Peyer's patch (tissue), 4 donors: ENCODE results near the gene ROBO1. TPM values are rescaled to one million over a fixed set of nuclear protein-coding genes. Genes with fewer than 3 reads are reported as not detected.

Experiments used
- DNase-seq, 3 donors: peaks; one replicate each; pipeline ENCODE4 v3.0.0-alpha.2; 2017 to 2019
- H3K27ac ChIP-seq, 4 donors: fragments of 200-600 bp; sonication (generic); one replicate each; pipeline ENCODE4 v1.5.1; 2016 to 2019
- H3K27me3 ChIP-seq, 2 donors: fragments of 200-600 bp; sonication (generic); one replicate each; pipeline ENCODE4 v1.5.1; 2019
- H3K36me3 ChIP-seq, 3 donors: fragments of 200-600 bp; sonication (generic); one replicate each; pipeline ENCODE4 v1.5.1; 2016 to 2019
- H3K4me1 ChIP-seq, 4 donors: fragments of 200-600 bp; sonication (generic); one replicate each; pipeline ENCODE4 v1.5.1; 2016 to 2019
- H3K4me3 ChIP-seq, 4 donors: fragments of 200-600 bp; sonication (generic); 1 replicate in 3 of 4; 2 replicates in 1 of 4; pipeline ENCODE4 v1.5.1; 2016 to 2019; ENCODE audit warnings: mild to moderate bottlenecking in 1 of 4
- H3K9me3 ChIP-seq, 4 donors: fragments of 200-600 bp; sonication (generic); one replicate each; pipeline ENCODE4 v1.5.1; 2016 to 2019; ENCODE audit warnings: mild to moderate bottlenecking in 1 of 4
- POLR2A ChIP-seq, 2 donors: fragments of 450-650 bp; IDR thresholded peaks; one replicate each; pipeline ENCODE4 v1.5.1; 2017; ENCODE audit warnings: antibody characterized with exemption in 2 of 2, mild to moderate bottlenecking in 2 of 2, moderate library complexity in 2 of 2
- total RNA-seq, 4 donors: library from RNA; depleted of rRNA; stranded (reverse); fragments of >200 nt; gene quantifications; one replicate each; pipeline ENCODE4 v1.1.0, GENCODE V29; 2016
- TF ChIP-seq, protein P1 (sequence below), 6 experiments: fragments of 450-650 bp in 4 of 6; fragments of 200-600 bp in 2 of 6; sonication (generic) in 1 of 6; IDR thresholded peaks; one replicate each; pipeline ENCODE4 v1.5.1; 2017 to 2019; ENCODE audit warnings: antibody characterized with exemption in 6 of 6, mild to moderate bottlenecking in 3 of 6, moderate library complexity in 1 of 6

ROBO1 gene
- total RNA-seq, 4 donors from 2014 or later, result 9.5 to 41.3 (median 24.2) TPM

DNA sequence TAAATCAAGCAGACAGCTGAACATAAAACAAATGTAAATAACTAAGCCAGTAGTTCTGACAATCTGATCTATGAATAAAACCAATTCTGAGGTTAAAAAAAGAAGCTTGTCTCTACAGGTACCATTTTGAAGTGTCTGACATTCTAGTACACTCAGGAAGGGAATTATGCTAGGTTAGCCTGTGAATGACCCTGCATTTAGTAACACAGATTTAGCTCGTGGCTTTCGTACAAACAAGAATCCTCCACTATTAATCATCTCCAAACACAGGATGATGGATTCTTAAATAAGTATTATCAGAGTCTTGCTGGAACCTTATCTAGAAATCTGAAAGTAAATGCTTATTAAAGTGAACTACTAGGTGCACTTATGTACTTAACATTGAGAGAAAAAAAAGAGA is 1120.1 kb downstream of the ROBO1 start:
- H3K27ac ChIP-seq, result no peak overlapping the region
- H3K4me1 ChIP-seq, result peaks cover 0 to 3% (median 0%) of the 10 kb centered on the region in 4 donors
- H3K27me3 ChIP-seq, result no peaks in the 10 kb centered on the region
- H3K36me3 ChIP-seq, result no peaks in the 10 kb centered on the region
- H3K4me3 ChIP-seq, result no peak overlapping the region
- H3K9me3 ChIP-seq, result no peaks in the 10 kb centered on the region
- no peak for TF ChIP-seq POLR2A (IDR thresholded peaks at IDR 0.05)
- TF ChIP-seq, protein P1, sequence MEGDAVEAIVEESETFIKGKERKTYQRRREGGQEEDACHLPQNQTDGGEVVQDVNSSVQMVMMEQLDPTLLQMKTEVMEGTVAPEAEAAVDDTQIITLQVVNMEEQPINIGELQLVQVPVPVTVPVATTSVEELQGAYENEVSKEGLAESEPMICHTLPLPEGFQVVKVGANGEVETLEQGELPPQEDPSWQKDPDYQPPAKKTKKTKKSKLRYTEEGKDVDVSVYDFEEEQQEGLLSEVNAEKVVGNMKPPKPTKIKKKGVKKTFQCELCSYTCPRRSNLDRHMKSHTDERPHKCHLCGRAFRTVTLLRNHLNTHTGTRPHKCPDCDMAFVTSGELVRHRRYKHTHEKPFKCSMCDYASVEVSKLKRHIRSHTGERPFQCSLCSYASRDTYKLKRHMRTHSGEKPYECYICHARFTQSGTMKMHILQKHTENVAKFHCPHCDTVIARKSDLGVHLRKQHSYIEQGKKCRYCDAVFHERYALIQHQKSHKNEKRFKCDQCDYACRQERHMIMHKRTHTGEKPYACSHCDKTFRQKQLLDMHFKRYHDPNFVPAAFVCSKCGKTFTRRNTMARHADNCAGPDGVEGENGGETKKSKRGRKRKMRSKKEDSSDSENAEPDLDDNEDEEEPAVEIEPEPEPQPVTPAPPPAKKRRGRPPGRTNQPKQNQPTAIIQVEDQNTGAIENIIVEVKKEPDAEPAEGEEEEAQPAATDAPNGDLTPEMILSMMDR (IDR thresholded peaks at IDR 0.05), result no peak
- DNase-seq, result no peak

DNA sequence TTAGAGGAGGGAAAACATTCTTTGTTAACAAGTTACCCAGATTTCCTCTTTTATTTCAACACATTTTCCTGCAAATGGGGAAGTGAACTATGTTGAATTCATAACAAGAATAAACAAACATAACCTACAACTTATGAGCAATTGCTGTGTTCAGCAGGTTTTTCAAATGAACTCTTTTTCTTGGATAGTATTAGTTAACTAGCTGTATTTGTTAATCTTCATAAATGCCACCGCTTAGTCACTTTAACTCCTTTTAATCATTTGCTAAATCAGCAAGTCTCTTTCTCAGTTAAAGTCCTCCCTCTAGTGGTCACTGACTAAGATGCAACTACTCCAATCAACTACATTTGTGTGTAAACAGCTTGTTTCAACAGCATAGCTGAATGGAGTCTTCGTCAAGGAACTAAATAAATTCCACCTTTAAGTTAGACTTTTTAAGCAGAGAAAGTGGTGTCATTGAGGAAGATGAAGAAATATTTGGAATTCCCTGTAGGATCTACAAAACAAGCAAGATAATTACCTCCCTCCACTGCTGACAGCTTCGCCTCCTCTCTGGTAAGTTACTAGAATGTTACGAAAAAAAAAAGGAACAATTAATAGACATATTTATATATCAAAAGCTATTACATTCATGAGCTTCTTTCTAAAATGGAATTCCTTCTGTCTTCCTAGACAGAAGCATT is 1122.0 kb downstream of the ROBO1 start:
- Histone ChIP-seq H3K27me3 (no peaks in the 10 kb centered on the region), H3K4me3 (no peak overlapping the region), H3K9me3 (no peaks in the 10 kb centered on the region), H3K4me1 (no peaks in the 10 kb centered on the region), H3K27ac (no peak overlapping the region), H3K36me3 (no peaks in the 10 kb centered on the region)
- no peak for DNase-seq
- TF ChIP-seq POLR2A (IDR thresholded peaks at IDR 0.05), result no peak
- TF ChIP-seq, protein P1 (IDR thresholded peaks at IDR 0.05), result peak in 5 of 6 experiments; percentile 56 to 91 (median 87)

DNA sequence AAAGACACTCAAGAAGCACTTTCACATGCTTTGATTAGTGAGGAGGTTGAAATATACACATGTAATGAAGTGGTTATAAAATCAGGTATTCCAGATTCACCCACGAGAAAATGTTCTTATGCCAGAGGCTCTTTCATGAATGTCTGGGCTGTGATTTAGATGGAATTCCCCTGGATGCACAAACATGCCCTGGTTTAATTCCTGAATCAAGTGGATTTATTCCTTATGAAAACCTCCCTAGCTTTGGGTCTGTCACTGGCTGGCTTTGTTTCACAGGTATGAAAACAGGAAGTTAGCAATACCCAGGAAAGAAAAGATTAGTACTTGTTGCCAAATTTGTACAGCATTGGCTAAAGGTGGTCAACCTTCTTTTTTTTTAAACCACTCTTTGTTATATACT is 1123.0 kb downstream of the ROBO1 start:
- Histone ChIP-seq H3K27me3 (no peaks in the 10 kb centered on the region), H3K27ac (no peak overlapping the region), H3K36me3 (no peaks in the 10 kb centered on the region), H3K4me1 (no peaks in the 10 kb centered on the region), H3K4me3 (no peak overlapping the region), H3K9me3 (no peaks in the 10 kb centered on the region)
- DNase-seq, result no peak
- TF ChIP-seq, protein P1 (IDR thresholded peaks at IDR 0.05), result no peak
- no peak for TF ChIP-seq POLR2A (IDR thresholded peaks at IDR 0.05)

DNA sequence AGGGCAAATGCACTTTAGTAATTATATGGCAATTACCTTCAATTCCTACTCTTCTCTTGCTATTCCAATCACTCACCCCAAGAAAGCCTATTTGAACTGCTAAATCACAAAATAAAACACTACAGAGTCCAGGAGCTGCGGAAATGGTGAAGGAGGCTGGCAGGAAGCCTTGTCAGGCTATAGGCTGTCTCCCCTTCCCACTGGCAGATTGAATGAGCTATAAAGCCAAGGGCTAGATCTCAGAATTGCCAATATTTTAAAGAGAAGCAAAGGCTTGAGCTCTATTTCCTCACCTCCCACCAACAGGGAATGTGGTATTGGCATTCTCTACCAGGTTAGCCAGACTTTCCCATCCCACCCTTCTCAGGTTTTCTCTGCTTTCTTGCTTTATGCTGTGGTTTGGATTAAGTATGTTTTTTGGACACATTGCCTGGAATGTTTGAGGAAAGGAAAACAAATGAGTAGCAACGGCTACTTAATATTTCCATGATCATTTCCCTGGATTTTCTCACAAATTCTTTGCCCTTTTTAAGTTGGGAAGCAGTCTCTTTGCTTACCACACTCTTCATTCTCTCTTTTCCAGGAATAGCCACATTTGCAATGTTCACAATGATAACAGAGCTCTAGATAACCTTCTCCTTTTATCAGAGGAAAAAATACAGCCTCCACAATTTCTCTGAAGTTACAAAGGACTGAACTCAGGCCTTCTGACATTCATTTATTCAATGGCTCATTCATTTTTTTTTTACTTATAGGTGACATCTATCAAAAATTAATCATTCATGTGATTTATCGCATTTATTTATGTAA is 1125.4 kb downstream of the ROBO1 start:
- H3K36me3 ChIP-seq, result no peaks in the 10 kb centered on the region

DNA sequence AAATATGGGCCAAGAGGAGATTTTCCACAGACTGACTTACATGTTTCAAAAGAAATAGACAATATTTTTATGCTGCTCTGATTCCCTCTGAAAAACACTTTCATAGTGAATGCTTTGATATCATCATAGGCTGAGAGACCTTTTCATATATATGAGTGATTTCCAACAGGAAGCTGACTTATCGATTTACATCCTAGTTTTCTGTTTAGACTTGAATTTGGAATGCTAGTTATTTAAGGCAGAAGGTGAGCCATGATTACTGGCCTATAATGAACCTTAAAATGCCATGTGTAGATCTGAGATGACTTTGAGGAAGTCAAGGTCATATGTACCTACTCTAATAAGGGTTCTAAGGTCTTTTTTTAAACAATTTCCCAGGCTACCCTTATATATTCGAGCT is 1126.1 kb downstream of the ROBO1 start:
- Histone ChIP-seq H3K36me3 (no peaks in the 10 kb centered on the region), H3K27me3 (no peaks in the 10 kb centered on the region), H3K4me3 (no peak overlapping the region), H3K27ac (no peak overlapping the region), H3K4me1 (no peaks in the 10 kb centered on the region), H3K9me3 (no peaks in the 10 kb centered on the region)
- TF ChIP-seq, protein P1 (IDR thresholded peaks at IDR 0.05), result no peak
- TF ChIP-seq POLR2A (IDR thresholded peaks at IDR 0.05), result no peak
- DNase-seq, result no peak

More for the DNA sequence above, 1125.4 kb downstream of the ROBO1 start:
- DNase-seq, result no peak
- Histone ChIP-seq H3K4me1 (no peaks in the 10 kb centered on the region), H3K27ac (no peak overlapping the region), H3K4me3 (no peak overlapping the region), H3K9me3 (no peaks in the 10 kb centered on the region), H3K27me3 (no peaks in the 10 kb centered on the region)
- no peak for TF ChIP-seq POLR2A (IDR thresholded peaks at IDR 0.05)
- TF ChIP-seq, protein P1 (IDR thresholded peaks at IDR 0.05), result no peak
